Epithelial cell of proximal tubule (primary cell): ENCODE measurements around the gene RBM19. TPM values are rescaled to one million over a fixed set of nuclear protein-coding genes. Genes with fewer than 3 reads are reported as not detected.
"Not testable (repeated sequence)": the region's sequence is repeated elsewhere in the genome, so short reads cannot be mapped to it uniquely, and the experiment has no call there.

Source experiments
- DNase-seq: peaks from one replicate; pipeline ENCODE4 v3.0.0-alpha.2; 2011; ENCODE audit warnings: low read depth
- H3K4me3 ChIP-seq: 2 replicates; pipeline ENCODE4 v1.5.1; 2011; ENCODE audit warnings: low read depth, mild to moderate bottlenecking, low read length
- CTCF ChIP-seq: conservative IDR thresholded peaks from 2 replicates; pipeline ENCODE4 v1.5.1; 2012; ENCODE audit warnings: low read depth, mild to moderate bottlenecking, low read length
- total RNA-seq: library from RNA; depleted of rRNA; stranded (reverse); fragments of >200 nt; gene quantifications from 2 replicates; pipeline ENCODE4 v1.2.3, GENCODE V29; 2015

The RBM19 gene
- total RNA-seq, 1 donor from 2014 or later = 26.5 TPM

DNA sequence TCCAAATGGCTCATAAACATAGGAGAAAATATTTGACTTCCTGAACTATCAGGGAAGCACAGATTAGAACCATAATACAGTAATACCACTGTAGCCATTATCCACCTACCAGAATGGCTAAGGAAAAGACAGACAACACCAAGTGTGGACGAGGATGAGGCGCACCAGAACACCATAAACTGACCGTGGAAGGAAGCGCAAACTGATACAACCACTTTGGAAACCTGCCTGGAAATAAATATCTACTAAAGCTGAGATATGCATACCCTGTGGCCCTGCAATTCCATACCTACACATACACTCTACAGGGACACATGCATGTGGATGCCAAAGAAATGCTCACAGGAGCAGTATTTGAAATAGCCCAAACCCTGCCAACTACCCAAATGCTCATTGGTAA lies 60.3 kb downstream of the RBM19 start:
- H3K4me3 ChIP-seq = no peak overlapping the region
- no peak for DNase-seq
- no peak for TF ChIP-seq CTCF

DNA sequence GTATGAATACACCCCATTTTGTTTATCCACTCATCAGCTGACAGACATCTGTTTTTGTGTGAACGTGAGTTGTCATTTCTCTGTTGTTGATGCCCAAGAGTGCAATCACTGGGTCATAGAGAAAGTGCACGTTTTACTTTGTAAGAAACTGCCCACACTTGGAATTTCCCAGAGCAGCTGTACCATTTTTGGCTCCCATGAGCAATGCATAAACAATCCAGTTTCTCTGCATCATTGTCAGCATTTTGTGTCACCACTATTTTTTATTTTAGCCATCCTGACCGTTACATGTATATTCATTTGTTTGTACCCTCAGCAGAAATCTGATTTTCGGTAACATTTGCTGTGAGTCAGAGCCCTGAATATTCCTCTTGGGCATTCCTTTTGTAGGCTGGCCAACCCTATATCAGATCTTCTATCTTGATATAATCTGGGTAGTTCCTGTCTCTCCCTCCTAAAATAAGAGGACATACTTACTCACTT lies 62.7 kb downstream of the RBM19 start:
- no peak overlapping the region for H3K4me3 ChIP-seq
- no peak for DNase-seq
- no peak for TF ChIP-seq CTCF

DNA sequence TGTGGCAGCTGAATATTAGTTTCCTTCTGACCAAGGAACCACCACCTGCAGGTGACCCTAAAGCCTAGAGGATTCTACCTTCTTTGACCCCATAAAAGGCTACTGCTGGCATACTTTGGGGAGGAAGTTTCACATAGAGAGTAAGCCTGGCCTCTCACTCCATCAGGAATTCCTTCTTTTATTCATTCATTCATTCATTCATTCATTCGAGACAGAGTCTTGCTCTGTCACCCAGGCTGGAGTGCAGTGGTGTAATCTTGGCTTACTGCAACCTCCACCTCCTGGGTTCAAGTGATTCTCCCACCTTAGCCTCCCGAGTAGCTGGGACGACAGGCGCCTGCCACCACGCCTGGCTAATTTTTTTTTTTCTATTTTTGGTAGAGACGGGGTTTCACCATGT lies 64.8 kb downstream of the RBM19 start:
- not testable (repeated sequence) for H3K4me3 ChIP-seq, DNase-seq

- TF ChIP-seq CTCF = no peak
- no peak for DNase-seq
- no peak overlapping the region for H3K4me3 ChIP-seq
These were observed 65.4 kb downstream of the RBM19 start for GRCh38 chr12:113900716-113901115.

GRCh38 chr12:113899561-113900471 lies 66.3 kb downstream of the RBM19 start:
- no peak for DNase-seq
- peak overlapping the region; percentile 29 for H3K4me3 ChIP-seq
- no peak for TF ChIP-seq CTCF

- H3K4me3 ChIP-seq = no peak overlapping the region
- no peak for DNase-seq
- TF ChIP-seq CTCF = no peak
These were observed 67.0 kb downstream of the RBM19 start for GRCh38 chr12:113899042-113899560.

DNA sequence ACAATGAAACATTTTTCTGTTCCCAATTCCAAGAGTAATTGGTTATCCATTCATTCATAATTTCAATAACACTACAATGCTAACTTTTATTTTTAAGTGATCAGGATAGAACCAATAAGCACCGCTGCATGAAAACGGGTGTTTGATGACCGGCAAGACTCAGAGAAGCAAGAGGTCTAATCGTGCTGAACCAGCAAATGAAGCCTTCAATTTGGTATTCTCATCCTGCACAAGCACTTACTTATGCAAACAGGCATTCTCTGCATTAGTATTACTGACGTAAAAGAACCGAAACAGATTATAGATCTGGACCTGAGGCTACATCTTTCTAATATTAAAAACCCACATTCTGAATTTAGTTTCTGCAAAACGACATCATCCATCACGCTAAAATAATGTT lies 67.7 kb downstream of the RBM19 start:
- no peak for DNase-seq
- no peak for TF ChIP-seq CTCF
- H3K4me3 ChIP-seq = no peak overlapping the region
